Stimulated activated CD8-positive, alpha-beta memory T cell treated with anti-CD3 and anti-CD28 coated beads, Interleukin-15, amount 100 ng/mL, for 4 hours (primary cell): ENCODE results near the gene VARS2.
A peak's percentile ranks its signal among the peaks of the same experiment; 100 is the strongest.

ENCODE experiments used
- DNase-seq, 2 donors: peaks; one replicate each; pipeline ENCODE4 v3.0.0-alpha.2; 2020; ENCODE audit warnings: low read depth in 2 of 2

VARS2 gene

DNA sequence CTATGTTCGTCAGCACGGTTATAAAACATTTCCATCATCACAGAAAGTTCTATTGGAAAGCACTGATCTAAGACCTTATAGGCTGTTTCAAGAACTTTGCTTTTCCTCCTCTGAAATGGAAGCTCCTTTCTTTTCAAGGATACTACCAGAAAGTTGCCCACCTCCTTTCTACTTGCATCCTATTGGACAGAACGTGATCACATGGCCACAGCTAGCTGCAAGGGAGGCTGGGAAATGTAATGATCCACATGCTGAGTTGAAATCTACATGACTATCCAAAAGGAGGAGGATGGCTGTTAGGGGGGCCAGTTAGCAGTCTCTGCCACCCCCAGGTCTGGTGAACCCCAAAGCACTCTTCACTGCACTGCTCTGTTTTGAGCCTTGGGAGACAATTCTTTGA is 14.6 kb downstream of the VARS2 start:
- DNase-seq: no peak

DNA sequence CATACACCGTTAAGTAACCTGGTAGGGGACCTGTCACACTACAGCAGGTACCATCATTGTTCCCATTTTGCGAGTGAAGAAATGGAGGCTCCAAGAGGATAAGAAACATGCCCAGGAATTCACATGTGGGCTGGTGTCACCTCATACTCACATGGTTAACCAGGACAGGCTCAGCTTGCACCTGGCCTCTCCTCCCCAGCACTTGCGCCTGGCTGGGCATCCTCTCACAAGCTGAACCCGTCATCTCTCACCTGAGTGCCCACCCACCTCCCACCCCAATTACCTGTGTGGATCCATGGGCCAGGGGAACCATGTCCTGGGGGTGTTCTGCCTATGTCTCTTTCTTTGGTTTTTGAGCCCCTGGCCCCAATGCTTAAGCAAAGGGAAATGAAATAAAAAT is 16.5 kb downstream of the VARS2 start:
- no peak for DNase-seq

DNA sequence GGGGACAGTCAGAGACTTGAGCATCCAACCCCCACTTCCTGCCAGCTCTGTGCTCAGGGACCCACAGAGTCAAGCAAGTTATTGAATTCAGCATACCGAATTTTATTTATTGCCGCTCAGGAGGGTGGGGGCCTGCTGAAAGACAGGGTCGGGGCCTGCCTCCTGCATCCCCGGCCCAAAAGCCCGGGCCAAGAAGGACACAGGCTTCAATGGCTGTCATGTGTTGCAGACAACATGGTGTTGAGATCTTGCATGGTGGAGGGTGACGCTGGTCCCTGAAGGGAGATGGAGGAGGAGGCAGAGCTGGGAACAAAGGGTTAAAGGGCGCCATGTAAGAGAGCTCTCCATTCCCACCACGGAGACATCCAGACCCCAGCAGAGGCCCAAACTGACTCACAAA is 17.2 kb downstream of the VARS2 start:
- DNase-seq: no peak

DNA sequence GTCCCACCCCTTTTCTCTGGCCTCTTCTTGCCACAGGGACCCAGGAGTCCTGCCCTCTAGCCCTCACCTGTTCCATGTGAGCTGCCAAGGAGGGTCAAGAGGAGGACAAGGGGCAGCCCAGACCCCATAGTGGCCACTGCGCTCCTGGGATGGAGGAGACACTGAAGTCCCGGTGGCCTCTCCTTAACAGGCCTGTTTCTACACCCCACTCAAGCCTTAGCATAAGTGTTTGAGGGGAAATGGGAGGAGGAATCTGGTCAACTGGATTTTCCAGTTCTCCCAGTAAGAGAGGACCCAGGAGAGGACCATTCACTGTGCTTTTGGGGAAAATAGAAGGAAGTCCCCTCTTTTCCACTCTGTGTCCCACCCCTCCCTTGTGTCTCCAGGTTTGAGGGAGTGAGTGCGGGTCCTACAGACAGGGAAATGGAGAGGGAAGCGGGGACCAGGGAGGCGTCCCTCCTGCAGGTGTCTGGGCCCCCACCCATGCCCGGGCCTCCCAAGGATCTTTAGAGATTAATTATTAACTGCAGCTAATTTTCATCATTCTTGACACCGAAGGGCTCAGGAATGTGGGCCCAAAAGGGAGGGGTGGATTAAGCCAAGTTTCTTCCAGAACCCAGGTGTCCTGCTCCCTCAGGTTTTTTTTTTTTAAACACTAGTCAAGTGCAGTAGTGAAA is 18.1 kb downstream of the VARS2 start, which contains the start of gene SFTA2:
Gene SFTA2, minus strand, starts transcription at position 202 of the 677 bp plus-strand sequence. Its CDS starts 74 bp downstream, at position 128.
- DNase-seq: no peak

DNA sequence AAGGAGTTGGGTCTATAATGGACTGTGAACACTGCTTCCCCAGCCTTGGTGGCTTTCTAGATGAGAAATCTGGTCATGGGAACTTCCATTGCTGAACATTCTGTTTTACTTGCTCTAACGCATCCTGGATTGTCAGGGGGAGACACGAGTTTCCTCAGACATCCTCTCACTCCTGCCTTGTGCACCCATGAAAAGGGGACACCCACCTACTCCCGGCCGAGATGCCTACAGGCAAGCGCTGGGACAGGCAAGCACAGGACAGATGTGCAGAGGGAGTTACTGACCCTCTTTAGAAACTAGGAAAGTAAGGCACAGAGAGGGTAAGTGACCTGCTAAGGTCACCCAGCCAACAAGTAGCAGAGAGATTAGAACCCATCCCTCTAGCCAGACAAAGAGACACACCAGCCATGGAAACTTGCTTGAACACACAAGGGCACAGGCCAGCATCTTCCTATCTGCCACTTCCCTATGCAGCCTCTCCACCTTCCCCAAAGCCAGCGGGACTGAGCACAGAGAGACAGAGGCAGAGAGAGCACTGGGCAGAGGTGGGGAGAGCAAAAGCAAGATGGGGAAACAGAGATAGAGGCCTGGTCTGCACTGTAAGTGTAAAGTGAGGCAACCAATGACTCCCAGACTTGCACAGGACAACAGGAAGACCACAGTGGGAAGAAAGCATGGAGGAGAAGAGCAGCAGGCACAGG is 18.8 kb downstream of the VARS2 start:
- DNase-seq: no peak

DNA sequence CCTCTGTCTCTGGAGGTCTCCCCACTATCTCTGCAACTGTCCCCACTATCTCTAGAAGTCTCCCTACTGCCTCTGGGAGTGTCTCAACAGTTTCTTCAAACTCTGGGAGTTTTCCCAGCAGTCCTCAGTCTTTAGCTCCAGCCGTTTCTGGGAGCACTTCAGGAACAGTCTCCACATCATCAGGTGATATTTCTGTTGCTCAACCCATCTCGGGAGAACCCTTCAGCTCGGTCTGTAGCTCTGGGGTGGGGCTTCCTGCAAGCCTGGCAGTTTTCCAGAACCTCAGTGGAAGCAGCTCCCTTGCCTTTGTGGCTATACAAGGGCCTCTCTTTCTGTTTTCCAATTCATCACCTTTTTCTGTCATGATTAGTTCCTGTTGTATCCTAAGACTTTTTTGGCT is 21.0 kb downstream of the VARS2 start:
- DNase-seq: no peak

DNA sequence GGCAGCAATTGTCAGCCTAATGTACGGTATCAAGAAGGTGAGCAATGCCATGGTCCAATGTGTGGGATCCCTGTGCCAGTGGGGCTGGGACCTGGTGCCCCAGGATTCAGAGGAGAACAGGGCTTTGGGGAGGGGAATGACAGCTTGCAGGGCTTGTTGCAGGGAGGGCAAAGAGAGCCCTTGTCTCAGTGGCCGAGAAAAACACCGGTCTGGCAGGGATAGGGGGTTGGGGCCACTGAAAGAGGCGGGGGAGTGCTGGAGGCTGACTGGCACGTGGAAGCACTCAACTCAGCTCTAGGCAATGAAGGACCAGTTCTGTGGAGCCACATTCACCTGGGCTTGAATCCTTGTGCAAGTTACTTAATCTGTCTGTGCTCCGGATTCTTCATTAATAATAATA is 23.2 kb downstream of the VARS2 start:
- DNase-seq: no peak

DNA sequence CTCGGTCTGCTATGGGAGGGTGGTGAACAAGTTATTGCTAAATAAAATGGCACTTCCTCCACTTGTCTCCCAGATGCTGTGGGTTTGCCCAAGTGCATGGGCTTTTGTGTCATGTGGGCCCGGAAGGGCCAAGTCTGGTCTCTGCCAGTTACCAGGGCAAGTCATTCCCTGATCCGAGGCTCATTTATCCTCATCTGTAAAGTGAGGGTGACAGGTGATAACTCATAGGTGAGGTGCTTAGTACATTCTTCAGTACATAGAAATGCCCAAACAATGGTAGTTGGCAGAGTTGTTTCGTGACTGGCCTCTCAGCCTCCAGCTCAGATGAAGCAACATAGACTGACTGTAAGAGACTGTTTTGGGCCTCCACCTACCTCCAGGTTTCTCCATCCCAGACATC is 24.7 kb downstream of the VARS2 start:
- no peak for DNase-seq

DNA sequence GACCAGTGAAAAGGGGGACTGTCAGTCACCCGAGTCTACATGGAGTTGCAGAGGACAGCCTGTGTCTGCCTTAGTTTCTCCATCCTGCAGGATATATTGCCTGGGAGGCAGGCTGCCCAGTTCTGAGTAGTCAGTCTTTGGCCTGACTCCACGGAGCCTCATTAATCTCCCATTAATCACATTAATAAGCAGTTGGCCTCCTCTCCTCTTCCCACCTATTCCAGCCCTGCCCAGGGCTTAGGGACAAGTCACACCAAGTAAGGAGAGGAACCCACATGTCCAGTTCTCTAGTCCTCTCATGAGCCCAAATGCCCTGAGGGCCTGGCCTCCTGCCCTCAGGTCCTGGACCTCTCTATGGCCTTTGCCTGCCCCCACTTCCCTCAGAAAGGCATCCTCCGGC is 25.4 kb downstream of the VARS2 start:
- DNase-seq: no peak

DNA sequence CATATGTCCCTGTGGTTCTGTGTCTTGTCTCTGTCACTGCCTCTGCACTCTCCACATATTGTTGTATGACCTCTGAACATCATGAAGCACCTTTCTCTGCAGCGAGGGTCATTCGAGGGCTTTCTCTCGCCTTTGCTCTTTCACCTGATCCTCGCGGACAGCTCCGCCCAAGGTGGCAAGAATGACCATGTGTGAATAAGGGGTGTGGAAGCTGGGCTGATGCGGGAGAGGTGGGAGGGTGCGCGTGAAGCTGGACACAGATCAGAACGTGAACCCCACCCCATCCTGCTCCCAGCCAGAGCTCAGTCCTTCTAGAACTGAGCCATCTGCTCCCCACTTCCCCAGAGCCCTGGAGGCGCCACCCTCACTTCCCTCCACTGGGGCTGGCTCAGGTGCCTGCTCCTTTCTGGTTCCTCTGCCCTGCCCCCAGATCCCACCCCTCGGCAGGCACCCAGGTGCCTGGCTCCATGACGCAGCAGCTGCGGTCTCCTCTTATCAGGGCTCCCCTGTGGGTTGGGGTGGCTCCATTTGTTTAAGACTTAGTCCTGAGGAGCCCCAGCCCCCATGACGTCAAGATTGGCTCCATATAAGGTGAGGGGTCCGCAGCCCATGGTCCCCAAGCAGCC is 26.4 kb downstream of the VARS2 start, which contains the start of gene MUCL3:
Gene MUCL3, plus strand, starts transcription at position 613 of the 626 bp plus-strand sequence. CDS start 27 bp downstream, outside the sequence.
- DNase-seq: no peak

DNA sequence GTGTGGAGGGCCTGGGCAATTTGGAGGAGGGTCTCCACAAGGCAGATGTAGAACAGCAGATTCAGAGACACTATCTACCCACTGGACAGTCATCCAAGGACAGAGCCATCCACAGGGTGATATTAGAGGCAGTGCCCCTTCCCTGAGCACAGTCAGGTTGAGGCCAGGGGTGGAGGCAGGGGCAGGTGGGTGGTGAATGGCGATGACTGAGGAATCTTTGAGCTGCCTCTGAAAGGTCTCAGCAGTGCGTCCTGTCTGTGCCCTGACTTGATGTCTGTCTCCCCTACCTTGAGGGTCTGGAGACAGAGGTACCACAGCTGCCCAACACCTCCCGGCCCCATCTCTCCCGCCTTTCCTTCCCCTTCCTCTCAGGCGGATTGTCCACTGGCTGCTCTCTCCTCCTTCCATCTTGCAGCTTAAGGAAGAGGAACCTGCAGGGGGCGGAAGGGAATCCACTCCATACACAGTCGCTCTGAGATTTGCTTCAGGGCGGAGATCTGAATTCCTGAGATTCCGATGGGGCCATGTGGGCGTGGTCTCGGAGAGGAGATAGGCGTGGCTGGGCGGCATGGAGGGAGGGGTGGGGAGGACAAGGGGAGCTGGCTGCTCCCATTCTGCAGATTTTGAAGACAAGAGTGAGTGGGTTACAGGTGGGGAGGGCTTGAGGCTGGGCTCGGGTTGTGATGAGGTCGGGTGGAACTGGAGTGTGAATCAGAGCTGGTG is 28.5 kb downstream of the VARS2 start:
- DNase-seq: no peak

DNA sequence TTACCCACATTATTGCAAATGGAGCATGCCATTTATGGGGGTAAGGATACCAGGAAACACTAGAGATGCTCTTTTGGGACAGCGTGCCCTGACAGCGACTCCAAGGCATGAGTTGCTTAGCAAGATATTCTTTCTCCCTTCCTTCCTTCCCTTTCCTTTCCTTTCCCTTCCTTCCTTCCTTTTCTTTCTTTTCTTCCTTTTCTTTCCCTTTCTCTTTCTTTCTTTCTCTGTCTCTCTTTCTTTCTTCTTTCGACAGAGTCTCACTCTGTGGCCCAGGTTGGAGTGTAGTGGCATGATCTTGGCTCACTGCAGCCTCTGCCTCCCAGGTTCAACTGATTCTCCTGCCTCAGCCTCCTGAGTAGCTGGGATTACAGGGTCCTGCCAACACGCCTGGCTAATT is 30.0 kb downstream of the VARS2 start:
- no peak for DNase-seq

DNA sequence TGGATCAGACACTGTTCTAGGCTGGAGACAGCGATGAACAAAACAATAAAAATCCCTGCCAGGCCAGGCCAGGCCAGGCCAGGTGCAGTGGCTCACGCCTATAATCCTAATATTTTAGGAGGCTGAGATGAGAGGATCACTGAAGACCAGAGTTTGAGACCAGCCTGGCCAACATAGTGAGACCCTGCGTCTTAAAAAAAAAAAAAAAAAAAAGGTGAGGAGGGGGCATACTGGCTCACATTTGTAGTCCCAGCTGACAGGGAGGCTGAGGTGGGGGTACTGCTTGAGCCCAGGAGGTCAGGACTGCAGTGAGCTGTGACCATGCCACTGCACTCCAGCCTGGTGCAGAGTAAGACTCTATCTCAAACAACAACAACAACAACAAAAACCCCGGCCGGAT is 31.2 kb downstream of the VARS2 start:
- no peak for DNase-seq

DNA sequence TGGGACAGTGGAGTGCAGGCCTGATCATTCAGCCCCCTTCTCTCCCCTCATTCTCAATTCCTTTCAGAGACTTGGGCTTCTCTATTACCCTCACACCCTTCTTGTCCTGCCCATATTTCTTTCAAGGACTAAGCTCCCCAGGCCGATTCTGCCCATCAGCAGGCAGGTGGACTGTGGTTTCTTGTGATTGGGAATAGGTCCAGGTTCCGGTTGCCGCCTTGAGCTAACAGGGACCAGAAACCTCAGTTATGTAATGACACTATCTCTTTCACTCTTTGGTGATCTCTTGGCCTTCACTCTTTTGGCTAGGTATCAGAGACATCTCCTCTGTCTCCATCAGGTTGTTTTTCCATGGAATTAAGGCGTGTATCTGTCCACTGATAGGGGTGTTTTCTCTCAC is 33.2 kb downstream of the VARS2 start:
- no peak for DNase-seq

DNA sequence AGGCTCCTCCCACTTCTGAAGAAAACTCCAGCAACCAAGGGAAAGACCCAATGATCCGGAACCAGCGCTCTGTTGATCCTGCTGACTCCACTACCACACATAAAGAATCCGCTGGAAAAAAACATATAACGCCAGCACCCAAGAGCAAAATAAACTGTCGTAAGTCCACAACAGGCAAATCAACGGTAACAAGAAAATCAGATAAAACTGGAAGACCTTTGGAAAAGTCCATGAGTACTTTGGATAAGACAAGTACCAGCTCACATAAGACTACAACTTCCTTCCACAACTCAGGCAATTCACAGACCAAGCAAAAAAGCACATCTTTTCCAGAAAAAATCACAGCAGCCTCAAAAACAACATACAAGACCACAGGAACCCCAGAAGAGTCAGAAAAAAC is 34.8 kb downstream of the VARS2 start:
- DNase-seq: no peak

DNA sequence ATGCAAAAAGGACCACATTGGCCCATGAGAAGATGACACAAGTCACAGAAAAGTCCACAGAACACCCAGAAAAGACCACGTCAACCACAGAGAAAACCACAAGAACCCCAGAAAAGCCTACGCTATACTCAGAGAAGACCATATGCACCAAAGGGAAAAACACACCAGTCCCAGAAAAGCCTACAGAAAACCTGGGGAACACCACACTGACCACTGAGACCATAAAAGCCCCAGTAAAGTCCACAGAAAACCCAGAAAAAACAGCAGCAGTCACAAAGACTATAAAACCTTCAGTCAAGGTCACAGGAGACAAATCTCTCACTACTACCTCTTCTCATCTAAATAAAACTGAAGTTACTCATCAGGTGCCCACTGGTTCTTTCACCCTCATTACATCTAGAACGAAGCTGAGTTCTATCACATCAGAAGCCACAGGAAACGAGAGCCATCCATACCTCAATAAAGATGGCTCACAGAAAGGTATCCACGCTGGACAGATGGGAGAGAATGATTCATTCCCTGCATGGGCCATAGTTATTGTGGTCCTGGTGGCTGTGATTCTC is 38.0 kb downstream of the VARS2 start:
- DNase-seq: no peak

DNA sequence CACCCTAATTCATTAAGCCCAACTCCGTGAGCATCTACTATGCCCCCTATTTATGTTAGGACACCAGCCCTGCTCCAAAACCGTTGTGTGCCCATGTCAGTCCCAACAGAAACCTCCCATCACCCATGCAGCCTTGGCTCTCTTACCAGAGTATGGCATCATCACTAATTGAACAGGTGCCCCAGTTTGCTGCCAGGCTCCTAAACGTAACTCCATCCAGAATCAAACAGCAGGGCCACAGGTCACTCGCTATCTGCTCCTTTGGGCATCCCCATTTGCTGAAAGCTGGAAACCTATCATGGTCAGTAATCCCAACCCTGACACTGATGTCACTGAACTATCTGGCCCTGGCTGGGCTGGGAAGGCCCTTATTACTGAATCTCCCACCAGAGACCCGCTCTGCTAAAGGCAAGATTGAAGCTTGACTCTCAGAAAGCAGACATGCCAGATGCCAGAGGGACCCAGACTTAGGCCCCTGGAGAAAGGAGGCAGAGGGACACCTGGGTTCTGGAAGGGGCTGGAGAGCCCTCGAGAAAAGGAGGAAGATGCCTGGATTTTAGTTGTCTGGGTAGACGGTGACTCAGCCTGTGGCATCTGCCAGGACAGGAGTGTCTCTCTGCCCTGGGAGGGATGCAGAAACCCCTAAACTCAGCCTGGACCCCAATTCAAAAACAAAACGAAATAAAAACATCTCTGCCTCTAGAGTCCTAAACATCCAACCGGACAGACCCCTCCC is 40.8 kb downstream of the VARS2 start:
- no peak for DNase-seq

DNA sequence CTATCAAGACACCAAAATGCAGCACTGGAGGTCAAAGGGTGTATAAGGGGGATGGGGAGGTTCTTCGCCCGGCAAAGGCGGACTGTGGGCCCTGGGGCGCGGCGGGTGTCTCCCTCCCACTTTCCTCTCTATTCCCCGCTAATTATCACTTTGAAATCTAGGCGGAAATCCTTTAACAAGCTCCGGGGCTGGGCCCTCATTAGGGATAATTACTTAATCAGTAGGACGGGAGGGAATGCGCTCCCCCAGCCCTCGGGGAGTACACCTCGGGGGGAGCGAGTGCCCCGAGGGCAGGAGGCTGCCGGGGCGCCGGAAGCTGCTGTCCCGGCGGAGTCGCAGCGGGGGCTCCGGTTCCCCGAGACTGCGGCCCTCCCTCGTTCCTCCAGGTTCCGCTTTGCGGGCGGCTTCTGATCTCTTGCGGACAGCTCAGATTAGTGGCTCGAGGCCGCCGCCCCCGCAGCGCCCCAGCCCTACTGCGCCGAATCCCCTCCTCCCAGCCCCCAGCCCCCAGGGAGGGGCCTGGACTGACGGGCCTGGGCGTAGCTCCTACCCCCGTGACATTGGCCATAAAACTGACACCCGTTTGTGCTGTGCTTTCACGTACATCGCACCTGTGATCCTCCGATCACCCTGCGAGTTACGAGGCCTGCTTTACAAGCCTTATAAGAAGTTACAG is 41.5 kb downstream of the VARS2 start:
- DNase-seq: peak; percentile 57 to 62

DNA sequence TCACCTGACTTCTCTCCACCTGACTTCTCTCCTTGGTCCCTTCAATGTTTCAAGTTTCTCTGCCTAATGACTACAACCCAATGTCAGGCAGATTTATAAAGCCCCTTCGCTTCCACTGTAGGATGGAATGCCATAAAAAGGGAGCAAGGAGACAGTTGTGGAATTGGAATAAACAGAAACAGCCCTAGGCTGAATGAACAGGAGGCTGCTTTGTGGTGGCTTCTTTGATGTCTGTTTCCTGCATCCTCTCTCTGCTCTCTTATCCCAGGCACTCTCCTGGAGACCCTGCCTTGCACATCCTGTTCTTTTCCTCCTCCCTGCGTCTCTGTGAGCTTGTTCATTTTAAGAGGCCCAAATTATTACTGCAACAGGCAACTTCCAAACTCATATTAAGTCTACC is 43.7 kb downstream of the VARS2 start:
- DNase-seq: no peak

DNA sequence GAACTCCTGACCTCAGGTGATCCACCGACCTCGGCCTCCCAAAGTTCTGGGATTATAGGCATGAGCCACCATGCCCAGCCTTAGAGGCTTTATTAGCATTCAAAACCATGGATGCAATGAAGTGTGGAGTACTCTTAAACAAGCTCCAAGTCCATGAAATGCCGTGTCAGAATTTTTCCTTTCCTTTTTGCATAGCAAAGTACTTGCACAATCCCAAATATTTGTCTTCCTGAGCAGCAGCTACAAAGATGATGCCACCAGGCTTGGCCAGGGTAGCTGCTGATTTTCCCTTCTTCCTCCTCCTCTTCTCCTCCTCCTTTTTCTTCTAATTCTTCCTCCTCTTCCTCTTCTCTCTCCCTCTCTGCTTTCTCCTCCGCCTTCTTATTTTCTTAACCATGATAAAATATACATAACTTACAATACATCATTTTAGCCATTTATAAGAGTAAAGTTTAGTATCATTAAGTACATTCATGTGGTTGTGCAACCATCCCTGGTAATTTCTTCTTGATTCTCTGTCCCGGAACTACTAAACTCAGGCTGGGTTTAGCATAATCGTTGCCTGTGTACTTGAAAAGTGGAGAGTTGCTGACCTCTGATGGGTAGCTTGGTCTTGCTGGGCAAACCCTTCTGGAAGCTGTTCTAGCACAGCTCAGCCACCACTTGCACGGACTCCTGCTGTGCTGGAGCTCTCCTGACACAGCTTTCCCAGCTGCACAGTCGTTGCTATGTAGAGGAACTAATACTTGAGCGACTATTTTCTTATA is 47.1 kb downstream of the VARS2 start:
- DNase-seq: no peak
